A204.1 (cell line): ENCODE data around the gene HLA-A.

Experiments
- FAIRE-seq: peaks from 2 replicates; lab custom pipeline; 2012; peaks lifted over from hg19 to GRCh38; lab: Jason Lieb, UNC

Gene HLA-A

DNA sequence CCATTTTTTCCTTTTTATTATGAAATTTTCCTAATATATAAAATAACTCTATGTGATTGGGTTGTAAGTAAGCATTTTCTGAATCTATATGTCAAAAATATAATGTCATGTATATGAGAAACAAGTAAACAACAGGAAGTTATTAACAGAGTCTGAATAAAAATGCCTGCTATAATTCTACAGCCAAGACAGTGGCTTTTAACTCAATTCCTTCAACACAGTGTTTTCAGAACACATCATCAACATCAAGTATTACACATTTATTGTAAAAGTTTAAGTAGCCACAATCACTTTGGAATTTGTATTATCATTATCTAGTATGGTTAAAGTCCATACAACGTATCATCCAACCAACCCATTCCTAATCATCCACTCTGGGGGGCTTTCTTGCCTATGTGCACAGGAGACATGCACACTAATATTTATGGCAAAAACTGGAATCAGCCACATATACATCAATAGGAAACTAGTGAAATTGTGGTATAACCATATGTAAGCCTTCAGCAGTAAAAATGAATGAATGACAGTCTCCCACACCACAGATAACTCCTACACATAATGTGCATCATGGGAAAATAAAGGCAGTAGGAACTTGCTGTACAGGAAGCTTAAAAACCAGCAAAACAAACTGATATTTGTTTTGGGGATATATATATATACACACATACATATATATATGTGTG is 6.9 kb upstream of the HLA-A start:
- FAIRE-seq: no peak

GRCh38 chr6:29938746-29939508 is 3.4 kb upstream of the HLA-A start:
- FAIRE-seq: no peak

- FAIRE-seq: no peak
Observed at GRCh38 chr6:29941016-29941415, 1.3 kb upstream of the HLA-A start.

DNA sequence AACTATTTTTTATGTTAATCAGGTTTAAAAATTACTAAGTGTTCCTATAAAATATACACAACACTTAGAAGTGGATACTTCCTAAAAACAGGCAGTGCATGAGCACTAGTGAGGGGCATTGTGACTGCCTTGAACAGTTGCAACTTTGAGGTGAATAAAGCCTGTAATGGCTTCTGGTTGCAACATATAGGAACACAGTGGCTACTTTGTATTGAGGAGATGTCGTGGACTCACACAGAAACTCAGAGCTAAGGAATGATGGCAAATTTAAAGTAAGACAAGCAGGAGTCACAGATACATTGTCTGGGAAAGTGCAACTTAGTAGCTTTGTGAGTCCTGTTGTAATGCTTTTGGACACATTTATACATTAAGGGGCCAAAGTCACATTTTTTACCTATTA is 861 bp upstream of the HLA-A start:
- no peak for FAIRE-seq

DNA sequence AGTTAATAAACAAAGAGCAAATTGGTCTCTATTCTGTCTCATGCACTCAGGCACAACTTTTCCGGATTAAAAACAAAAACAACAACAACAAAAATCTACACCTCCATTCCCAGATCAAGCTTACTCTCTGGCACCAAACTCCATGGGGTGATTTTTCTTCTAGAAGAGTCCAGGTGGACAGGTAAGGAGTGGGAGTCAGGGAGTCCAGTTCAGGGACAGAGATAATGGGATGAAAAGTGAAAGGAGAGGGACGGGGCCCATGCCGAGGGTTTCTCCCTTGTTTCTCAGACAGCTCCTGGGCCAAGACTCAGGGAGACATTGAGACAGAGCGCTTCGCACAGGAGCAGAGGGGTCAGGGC is 437 bp upstream of the HLA-A start:
- no peak for FAIRE-seq

DNA sequence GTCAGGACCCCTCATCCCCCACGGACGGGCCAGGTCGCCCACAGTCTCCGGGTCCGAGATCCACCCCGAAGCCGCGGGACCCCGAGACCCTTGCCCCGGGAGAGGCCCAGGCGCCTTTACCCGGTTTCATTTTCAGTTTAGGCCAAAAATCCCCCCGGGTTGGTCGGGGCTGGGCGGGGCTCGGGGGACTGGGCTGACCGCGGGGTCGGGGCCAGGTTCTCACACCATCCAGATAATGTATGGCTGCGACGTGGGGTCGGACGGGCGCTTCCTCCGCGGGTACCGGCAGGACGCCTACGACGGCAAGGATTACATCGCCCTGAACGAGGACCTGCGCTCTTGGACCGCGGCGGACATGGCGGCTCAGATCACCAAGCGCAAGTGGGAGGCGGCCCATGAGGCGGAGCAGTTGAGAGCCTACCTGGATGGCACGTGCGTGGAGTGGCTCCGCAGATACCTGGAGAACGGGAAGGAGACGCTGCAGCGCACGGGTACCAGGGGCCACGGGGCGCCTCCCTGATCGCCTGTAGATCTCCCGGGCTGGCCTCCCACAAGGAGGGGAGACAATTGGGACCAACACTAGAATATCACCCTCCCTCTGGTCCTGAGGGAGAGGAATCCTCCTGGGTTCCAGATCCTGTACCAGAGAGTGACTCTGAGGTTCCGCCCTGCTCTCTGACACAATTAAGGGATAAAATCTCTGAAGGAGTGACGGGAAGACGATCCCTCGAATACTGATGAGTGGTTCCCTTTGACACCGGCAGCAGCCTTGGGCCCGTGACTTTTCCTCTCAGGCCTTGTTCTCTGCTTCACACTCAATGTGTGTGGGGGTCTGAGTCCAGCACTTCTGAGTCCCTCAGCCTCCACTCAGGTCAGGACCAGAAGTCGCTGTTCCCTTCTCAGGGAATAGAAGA is 978 bp downstream of the HLA-A start:
- FAIRE-seq: no peak

- no peak for FAIRE-seq
Observed at GRCh38 chr6:29945281-29945820, 3.0 kb downstream of the HLA-A start.

DNA sequence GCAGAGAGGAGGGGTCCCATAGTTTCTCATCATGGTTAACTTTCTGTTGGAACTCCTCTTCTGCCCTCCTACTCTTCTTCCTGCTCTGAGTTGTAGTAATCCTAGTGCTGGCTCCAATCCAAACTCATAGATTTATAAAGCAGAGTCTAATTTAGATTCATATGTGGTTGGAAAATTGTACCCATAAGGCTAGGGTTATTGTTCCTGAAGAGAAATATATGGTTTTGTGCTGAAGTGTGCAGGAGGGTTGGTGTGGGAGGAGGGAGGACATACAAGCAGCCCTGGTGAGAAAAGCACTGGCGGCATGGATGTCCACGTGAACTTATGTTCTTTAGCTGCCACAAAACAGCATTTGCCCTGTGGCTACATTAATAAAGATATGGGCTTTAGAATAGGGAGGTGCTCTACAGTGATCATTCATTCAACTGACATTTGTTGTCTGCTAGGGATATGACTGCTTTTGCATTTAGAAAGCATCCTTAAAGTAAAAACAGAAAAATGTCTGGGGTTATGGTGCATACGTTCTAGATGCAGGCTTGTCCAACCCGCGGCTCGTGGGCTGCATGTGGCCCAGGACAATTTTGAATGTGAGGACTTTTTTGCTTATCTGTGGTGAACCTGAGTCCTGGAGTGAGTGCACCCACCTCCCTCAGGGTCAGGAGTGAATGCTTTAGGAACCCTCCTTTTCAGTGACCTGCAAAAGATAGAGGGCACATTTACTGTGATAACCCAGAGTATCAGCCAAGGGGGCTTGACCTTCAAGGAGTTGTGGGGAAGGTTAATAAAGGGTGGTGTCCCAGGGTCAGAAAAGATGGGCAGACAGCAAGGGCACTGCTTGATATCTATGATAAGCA is 4.1 kb downstream of the HLA-A start:
- no peak for FAIRE-seq

DNA sequence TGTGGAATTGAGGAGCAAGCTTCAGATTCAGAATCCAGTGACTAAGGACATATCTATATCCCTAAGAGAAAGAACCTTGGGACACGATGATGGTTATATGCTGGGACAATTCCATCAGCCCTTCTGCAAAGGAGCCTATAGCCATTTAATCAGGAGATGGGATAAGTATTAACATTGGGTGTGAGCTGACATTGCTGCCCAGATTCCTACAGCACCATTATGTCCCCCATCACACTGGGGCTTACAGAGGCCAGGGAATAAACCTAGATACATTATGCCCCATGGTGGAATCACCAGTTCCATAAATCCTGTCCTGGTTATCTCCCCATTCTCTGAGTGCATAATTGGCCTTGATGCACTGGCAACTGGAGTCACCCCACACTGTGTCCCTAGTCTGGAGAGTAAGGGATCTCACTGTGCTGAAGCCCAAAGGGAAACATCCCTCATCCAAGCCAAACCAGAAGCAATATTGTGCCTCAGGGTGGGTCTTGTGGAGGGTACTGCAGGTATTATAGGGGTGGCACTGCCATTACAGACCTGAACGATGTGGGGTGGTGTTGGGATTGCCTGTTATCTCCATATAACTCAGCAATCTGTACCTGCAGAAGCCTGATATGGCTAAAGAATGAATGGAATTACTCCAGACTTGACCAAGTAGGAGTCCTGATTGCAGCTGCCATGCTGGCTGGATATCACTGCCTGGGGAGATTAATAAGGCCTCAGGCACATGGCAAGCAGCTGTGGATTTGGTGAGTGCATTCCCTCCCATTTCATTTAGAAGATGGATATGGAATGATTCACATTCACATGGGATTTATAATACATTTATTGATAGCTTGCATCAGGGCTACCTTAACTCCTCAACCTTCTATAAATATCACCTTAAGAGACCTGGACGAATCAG is 5.0 kb downstream of the HLA-A start:
- no peak for FAIRE-seq

DNA sequence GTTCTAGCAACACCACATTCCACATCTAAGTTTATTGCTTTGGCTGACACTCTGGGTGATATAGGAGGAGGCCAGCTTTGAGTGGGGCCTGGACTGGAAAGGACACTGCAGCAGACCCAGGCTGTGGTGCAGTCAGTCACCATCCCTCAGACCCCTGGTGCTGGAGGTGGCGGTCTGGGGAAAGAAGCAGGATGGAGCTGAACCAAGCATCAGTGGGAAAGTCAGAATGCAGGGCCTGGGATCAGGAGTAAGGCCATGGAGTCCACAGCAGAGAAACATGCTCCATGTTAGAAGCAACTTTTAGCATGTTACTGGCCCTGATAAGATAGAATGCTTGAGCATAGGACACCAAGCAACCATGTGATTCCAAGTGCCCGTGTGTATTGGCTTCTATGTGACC is 5.9 kb downstream of the HLA-A start:
- FAIRE-seq: no peak

DNA sequence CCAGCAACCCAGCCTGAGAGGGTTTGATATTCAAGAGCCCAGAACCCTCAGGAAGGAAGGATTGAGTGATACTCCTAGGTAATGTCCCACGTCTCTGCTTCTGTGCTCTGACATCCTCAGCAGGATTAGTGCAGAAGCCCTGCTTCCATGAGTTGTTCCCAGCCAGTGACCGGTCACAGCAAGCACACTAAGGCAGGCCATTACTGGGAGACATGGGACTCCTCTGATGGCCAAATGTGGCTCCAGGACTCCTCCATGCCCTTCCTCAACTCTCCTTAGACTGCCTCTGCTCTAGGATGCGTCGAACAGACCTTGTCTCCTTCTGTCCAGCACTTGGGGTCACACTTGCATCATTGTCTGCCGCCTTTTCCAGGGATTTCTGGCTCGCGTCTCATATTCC is 7.6 kb downstream of the HLA-A start:
- FAIRE-seq: no peak

DNA sequence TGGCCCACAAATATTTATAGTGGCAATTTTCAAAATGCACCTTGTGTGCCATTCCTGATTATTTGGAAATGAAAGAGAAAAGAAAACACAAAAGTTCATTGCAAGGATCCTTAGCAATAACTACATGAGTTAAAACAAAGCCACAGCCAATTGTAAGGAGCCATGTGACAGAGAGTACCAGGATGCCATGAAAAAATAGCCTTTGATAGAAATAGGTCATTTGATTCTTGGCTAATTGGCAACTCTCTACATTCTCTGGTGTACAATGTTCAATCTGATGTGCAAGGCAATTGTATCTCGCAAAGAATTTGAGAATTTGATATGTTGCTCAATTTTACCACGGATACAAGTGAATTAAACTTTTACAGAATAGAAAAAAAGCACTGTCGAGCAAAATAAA is 9.6 kb downstream of the HLA-A start:
- no peak for FAIRE-seq

DNA sequence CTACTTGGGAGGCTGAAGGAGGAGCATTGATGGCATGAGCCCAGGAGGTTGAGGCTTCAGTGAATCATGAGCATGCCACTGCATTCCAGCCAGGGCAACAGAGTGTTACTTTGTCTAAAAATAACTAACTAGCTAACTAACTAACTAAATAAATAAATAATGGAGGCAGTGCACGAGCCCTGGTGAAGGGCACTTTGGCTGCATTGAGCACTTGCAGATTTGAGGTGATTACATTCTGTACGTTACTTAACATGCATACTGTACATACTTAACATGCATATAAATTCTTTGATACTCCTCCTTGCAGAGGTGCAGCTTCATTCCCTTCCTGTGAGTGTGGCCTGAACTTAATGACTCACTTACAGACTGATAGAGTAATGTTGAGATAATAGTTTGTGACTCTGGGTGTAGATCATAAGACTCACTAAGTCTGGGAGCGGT is 10.7 kb downstream of the HLA-A start:
- FAIRE-seq: no peak

GRCh38 chr6:29953686-29954085 is 11.4 kb downstream of the HLA-A start:
- no peak for FAIRE-seq

- FAIRE-seq: no peak
Observed at GRCh38 chr6:29954272-29954671, 11.9 kb downstream of the HLA-A start.

DNA sequence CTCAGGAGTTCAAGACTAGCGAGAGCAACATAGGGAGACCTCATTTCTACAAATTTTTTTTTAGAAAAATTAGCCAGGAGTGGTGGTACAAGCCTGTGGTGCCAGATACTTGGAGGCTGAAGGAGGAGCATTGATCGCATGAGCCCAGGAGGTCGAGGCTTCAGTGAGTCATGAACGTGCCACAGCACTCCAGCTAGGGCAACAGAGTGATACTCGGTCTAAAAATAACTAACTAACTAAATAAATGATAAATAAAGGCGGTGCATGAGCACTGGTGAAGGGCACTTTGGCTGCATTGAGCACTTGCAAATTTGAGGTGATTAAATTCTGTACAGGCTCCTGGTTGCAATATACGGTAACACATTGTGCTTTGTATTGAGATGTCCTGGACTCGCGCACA is 13.5 kb downstream of the HLA-A start:
- no peak for FAIRE-seq

- FAIRE-seq: no peak
Observed at GRCh38 chr6:29956518-29956917, 14.2 kb downstream of the HLA-A start.

- FAIRE-seq: no peak
Observed at GRCh38 chr6:29958046-29958445, 15.7 kb downstream of the HLA-A start.

DNA sequence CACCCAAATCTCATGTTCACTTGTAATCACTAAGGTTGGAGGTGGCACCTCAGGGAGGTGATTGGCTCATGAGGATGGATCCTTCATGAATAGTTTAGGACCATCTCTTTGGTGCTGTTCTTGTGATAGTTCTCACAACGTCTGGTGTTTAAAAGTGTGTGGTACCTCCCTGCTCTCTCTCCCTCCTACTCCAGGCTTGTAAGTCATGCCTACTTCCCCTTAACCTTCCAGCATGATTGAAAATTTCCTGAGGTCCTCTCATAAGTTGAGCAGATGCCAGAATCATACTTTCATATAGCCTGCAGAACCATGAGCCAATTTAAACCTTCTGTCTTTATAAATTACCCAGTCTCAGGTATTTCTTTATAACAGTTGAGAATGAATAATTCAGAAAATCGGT is 16.6 kb downstream of the HLA-A start:
- no peak for FAIRE-seq

DNA sequence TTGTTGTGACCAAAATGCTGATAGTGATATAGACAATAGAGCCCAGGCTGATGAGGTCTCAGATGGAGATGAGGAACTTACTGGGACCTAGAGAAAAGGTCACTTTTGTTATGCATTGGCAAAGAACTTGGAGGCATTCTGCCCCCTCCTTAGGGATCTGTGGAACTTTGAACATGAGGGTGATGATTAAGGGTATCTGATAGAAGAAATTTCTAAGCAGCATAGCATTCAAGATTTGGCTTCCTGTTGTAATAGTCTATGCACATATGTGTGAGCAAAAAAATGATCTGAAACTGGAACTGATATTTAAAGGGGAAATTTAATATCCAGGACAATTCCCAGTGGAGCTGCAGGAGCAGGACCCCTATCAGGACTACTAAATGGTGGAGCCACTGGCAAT is 17.1 kb downstream of the HLA-A start:
- FAIRE-seq: no peak

DNA sequence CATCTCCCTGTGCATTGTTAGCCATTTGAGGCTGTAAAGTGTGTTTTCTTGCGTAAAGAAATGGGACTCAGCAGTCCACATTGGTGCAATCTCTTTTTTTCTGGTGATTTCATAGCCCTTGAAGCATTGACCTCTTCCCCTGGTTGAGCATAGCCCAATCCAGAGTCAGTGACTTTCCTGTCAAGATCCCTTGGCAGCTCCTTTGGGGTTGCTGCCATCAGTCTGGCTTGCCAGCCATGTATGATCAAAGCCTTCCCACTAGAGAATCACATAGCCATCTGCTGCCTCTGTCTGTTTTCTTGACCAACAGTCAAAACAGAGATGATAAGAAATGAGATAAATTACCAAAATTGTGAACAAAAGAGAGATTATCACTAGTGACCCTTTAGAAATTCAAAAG is 19.6 kb downstream of the HLA-A start:
- FAIRE-seq: no peak
